Measurements from ENCODE around the gene SSX5.
A peak's percentile ranks its signal among the peaks of the same experiment; 100 is the strongest.
"Not testable (repeated sequence)": the region's sequence is repeated elsewhere in the genome, so short reads cannot be mapped to it uniquely, and the experiment has no call there.

SSX5 gene

GRCh38 chrX:48196745-48197201 is at the start of gene SSX5:
SSX5 (minus strand) TSS chrX:48196795; CDS start chrX:48195358, 1,437 bp downstream.
- DNase-seq (ENCODE audit: low read depth in 1 of 2, low spot score in 1 of 2): peak in 1 of 2 donors; percentile 0

GRCh38 chrX:48224196-48224595 is 27.6 kb upstream of the SSX5 start:
- not testable (repeated sequence) for DNase-seq (ENCODE audit: low read depth in 1 of 2, low spot score in 1 of 2)

- DNase-seq (ENCODE audit: low read depth in 1 of 2, low spot score in 1 of 2): not testable (repeated sequence)
Observed at GRCh38 chrX:48214341-48214740, 17.7 kb upstream of the SSX5 start.

- DNase-seq (ENCODE audit: low read depth in 1 of 2, low spot score in 1 of 2): not testable (repeated sequence)
Observed at GRCh38 chrX:48190024-48190423, 6.6 kb downstream of the SSX5 start.

GRCh38 chrX:48181882-48182281 is 14.7 kb downstream of the SSX5 start:
- not testable (repeated sequence) for DNase-seq (ENCODE audit: low read depth in 1 of 2, low spot score in 1 of 2)

- no peak for DNase-seq (ENCODE audit: low read depth in 1 of 2, low spot score in 1 of 2)
Observed at GRCh38 chrX:48180811-48181210, 15.8 kb downstream of the SSX5 start.

- no peak for DNase-seq (ENCODE audit: low read depth in 1 of 2, low spot score in 1 of 2)
Observed at GRCh38 chrX:48179691-48180090, 16.9 kb downstream of the SSX5 start.

- not testable (repeated sequence) for DNase-seq (ENCODE audit: low read depth in 1 of 2, low spot score in 1 of 2)
Observed at GRCh38 chrX:48166322-48166721, 30.3 kb downstream of the SSX5 start.

GRCh38 chrX:48165241-48165640 is 31.4 kb downstream of the SSX5 start:
- DNase-seq (ENCODE audit: low read depth in 1 of 2, low spot score in 1 of 2): no peak

- no peak for DNase-seq (ENCODE audit: low read depth in 1 of 2, low spot score in 1 of 2)
Observed at GRCh38 chrX:48156014-48156413, 40.6 kb downstream of the SSX5 start.

- no peak for DNase-seq (ENCODE audit: low read depth in 1 of 2, low spot score in 1 of 2)
Observed at GRCh38 chrX:48154796-48155195, 41.8 kb downstream of the SSX5 start.

- DNase-seq (ENCODE audit: low read depth in 1 of 2, low spot score in 1 of 2): no peak
Observed at GRCh38 chrX:48153769-48154168, 42.8 kb downstream of the SSX5 start.

- peak; percentile 0 to 14 for DNase-seq (ENCODE audit: low read depth in 1 of 2, low spot score in 1 of 2)
Observed at GRCh38 chrX:48142697-48143096, 53.9 kb downstream of the SSX5 start.

GRCh38 chrX:48141810-48142508 is 54.6 kb downstream of the SSX5 start:
- DNase-seq (ENCODE audit: low read depth in 1 of 2, low spot score in 1 of 2): not testable (repeated sequence)

GRCh38 chrX:48139076-48139475 is 57.5 kb downstream of the SSX5 start:
- DNase-seq (ENCODE audit: low read depth in 1 of 2, low spot score in 1 of 2): not testable (repeated sequence)
